Measurements from ENCODE around the gene CLCF1.

Gene CLCF1

DNA sequence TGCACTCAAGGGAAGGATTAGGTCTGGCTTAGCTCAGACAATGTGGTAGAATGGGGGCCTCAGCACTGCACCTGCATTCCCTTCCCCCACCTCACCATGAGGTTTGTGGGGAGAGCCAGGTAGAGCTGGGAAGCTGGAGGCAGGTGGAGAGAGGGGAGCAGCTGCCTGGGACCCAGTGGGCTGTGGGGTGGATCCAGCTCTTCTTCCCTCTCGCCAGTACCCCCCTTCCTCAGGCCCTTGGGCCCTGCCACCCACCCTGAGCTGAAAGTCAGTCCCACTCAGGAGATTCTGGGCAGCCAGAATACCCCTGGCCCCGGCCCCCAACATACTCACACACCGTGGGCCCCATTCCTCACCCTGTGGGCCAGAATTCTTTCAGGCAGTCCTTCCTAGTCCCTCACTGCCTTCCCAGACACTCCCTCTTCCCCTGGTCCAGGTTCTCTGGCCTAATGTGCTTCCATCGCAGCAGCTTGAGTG, 17.0 kb downstream of the CLCF1 start:
- Histone ChIP-seq H3K27ac (ENCODE audit: low read length) (peak overlapping the region; percentile 99), H3K4me3 (ENCODE audit: low read depth in 1 of 2, low read length in 2 of 2) (no peak overlapping the region), H3K9me3 (ENCODE audit: control insufficient read depth in 1 of 2, low read length in 2 of 2) (no peaks in the 10 kb centered on the region), H3K27me3 (ENCODE audit: low read depth, low read length) (no peaks in the 10 kb centered on the region), H3K4me1 (ENCODE audit: control insufficient read depth in 1 of 2, insufficient read depth in 2 of 2, low read length in 2 of 2) (peaks cover 29 to 40% of the 10 kb centered on the region in 2 donors), H3K36me3 (ENCODE audit: control insufficient read depth in 1 of 2, insufficient read depth in 2 of 2, low read length in 2 of 2) (peaks cover 2 to 11% of the 10 kb centered on the region in 2 donors)

DNA sequence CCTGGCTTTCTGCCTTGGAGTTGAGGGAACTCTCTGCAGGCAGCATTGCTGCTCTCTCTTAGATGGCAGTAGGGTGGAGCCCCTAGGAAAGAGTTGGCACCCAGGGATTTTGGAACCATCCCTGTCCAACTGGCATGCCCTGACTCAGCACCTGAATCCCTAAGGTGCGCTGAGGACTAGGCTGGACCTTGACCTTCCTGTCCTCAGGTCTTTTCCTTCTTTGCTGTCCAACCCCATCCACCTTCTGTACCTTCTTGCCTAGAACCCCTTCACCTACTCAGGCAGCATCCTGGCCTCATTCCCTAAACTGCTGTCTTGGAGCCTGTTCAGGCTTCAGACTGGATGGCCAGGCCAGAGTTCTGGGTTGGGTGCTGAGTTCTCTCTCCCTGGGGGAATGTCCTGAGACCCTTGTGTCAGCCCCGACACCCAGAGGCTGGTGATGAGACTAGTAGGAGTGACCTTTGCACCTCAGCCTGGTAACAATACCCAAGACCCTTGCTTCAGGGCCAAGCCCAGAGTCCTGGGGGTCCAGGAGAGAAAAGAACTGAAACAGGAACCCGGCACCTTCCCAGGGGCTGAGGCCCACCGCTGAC, 17.5 kb downstream of the CLCF1 start:
- Histone ChIP-seq H3K36me3 (ENCODE audit: control insufficient read depth in 1 of 2, insufficient read depth in 2 of 2, low read length in 2 of 2) (peaks cover 3 to 11% of the 10 kb centered on the region in 2 donors), H3K4me3 (ENCODE audit: low read depth in 1 of 2, low read length in 2 of 2) (no peak overlapping the region), H3K27ac (ENCODE audit: low read length) (peak overlapping the region; percentile 99), H3K9me3 (ENCODE audit: control insufficient read depth in 1 of 2, low read length in 2 of 2) (no peaks in the 10 kb centered on the region), H3K4me1 (ENCODE audit: control insufficient read depth in 1 of 2, insufficient read depth in 2 of 2, low read length in 2 of 2) (peaks cover 32 to 42% of the 10 kb centered on the region in 2 donors), H3K27me3 (ENCODE audit: low read depth, low read length) (no peaks in the 10 kb centered on the region)

DNA sequence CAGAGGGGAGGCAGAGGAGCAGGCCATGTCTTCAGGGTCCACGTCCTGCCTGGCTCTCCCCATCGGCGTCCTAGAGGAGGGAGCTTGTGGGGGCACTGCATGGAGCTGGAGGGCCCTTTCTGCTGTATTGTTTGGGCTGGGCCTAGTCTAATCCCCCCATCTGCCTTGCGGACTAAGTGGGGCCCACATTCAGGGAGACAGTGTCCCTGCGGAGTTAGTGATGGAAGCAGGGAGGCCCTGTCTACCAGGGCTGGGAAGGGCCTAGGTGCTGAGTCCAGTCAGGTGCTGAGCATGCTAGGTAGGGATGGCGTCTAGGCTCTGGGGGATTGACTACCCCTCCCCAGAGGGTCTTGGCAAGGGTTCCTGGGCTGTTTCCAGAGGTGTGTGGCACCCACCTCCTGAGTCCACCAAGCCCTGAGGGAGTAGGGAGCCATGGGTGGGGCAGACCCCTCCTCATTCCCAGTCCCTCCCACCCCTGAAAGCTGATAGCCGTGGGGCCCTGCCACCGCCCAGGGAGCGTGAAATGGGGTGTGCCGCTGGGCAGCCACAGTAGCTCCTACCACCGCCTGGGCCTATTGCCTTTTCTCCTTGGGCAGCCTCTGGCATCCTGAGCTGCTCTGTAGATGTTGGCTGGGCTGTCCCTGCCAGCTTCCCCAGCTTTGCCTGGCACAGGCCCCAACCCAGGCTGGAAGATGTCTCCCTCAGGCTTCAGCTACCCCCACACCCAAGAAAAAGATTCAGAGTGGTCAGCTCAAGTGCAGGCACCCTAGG, 18.2 kb downstream of the CLCF1 start:
- Histone ChIP-seq H3K36me3 (ENCODE audit: control insufficient read depth in 1 of 2, insufficient read depth in 2 of 2, low read length in 2 of 2) (peaks cover 3 to 11% of the 10 kb centered on the region in 2 donors), H3K4me3 (ENCODE audit: low read depth in 1 of 2, low read length in 2 of 2) (peak overlapping the region in 1 of 2 donors; percentile 80), H3K4me1 (ENCODE audit: control insufficient read depth in 1 of 2, insufficient read depth in 2 of 2, low read length in 2 of 2) (peaks cover 32 to 42% of the 10 kb centered on the region in 2 donors), H3K27me3 (ENCODE audit: low read depth, low read length) (no peaks in the 10 kb centered on the region), H3K27ac (ENCODE audit: low read length) (peak overlapping the region; percentile 99), H3K9me3 (ENCODE audit: control insufficient read depth in 1 of 2, low read length in 2 of 2) (no peaks in the 10 kb centered on the region)

DNA sequence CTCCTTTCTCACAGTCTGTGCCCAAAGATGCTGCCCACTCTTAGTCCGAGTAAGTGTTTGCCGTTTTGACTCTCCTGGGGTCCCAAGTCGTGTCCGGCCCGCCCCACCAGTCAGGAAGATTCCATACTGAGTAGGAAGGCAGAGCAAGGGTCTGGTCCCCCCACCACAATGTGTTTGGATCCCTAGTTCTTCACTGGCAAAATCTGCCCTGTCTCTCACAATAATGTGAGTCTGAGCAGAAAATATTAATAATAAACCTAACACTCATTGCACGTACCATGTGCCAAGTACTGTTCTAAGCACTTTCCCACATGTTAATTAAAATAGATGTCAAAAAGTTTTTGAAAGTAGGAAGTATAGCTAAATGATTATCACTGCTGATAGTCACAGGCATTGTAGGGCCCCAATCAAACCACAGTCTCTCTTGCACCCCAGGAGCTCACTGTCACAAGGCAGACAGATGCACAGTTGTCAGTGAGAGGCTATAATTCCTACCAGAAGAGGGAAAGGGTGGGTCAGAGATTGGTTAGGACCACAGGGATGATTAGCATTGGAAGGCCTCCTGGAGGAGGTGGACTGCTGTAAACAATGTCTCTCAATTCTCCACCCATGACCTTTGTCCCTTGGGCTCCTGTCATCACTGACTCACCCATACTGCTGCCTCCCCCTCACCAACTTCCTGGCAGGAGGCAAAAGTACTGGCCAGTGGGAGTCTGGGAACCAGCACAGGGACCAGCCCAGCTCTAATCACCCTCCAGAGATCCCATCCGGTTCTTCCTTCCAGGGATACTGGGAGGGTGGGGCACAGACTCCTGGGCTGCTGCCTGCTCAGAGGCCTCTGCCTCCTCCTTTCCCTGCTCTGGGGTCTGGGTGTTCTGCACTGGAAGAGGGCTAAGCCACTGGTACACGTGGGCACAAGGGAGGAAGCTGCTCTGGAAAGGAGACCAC, 19.0 kb downstream of the CLCF1 start:
- Histone ChIP-seq H3K4me3 (ENCODE audit: low read depth in 1 of 2, low read length in 2 of 2) (peak overlapping the region; percentile 80 to 81), H3K27ac (ENCODE audit: low read length) (peak overlapping the region; percentile 99), H3K27me3 (ENCODE audit: low read depth, low read length) (no peaks in the 10 kb centered on the region), H3K4me1 (ENCODE audit: control insufficient read depth in 1 of 2, insufficient read depth in 2 of 2, low read length in 2 of 2) (peaks cover 32 to 42% of the 10 kb centered on the region in 2 donors), H3K36me3 (ENCODE audit: control insufficient read depth in 1 of 2, insufficient read depth in 2 of 2, low read length in 2 of 2) (peaks cover 3 to 11% of the 10 kb centered on the region in 2 donors), H3K9me3 (ENCODE audit: control insufficient read depth in 1 of 2, low read length in 2 of 2) (no peaks in the 10 kb centered on the region)

DNA sequence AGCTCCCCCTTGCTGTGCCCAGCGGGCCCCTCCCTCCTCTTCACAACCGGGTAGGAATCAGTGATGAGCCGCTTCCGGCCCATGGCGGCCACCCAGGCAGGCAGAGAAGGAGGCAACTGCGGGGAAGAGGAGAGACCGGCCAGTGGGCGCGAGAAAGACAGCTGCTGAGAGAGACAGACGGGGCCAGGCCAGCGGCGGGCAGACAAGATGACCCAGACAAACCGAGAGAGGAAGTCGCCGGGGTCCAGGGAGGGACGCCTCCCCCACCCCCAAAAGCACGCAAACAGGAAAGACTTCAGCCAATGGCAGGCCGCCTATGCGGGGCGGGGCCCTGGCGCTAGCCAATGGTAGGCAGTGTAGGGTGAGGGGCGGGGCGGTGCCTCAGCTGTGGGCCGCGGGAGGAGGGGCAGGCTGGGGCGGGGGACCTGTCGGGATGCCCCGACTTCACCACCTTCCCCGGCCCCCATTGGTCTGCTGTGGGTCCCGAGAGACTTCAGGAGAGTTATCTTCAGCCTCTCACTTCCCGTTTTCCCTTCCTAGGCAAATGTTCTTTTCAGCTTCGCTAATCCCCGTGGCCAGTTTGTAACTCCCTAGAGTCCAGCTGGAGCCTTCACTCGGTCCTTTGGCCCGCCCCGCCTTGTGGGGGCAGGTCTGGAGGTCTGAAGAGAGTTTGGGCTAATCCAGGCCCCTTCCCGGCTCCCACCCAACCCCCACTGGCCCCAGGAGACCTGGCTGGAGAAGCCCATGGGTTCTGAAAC, 19.9 kb downstream of the CLCF1 start, which contains the start of gene POLD4:
Gene POLD4, minus strand, starts transcription at position 230 of the 758 bp plus-strand sequence. Its CDS starts 147 bp downstream, at position 83.
- Histone ChIP-seq H3K9me3 (ENCODE audit: control insufficient read depth in 1 of 2, low read length in 2 of 2) (no peaks in the 10 kb centered on the region), H3K4me1 (ENCODE audit: control insufficient read depth in 1 of 2, insufficient read depth in 2 of 2, low read length in 2 of 2) (peaks cover 32 to 42% of the 10 kb centered on the region in 2 donors), H3K4me3 (ENCODE audit: low read depth in 1 of 2, low read length in 2 of 2) (peak within 1 kb of the TSS; percentile 80 to 81), H3K27ac (ENCODE audit: low read length) (peak within 1 kb of the TSS; percentile 99), H3K27me3 (ENCODE audit: low read depth, low read length) (no peaks in the 10 kb centered on the region), H3K36me3 (ENCODE audit: control insufficient read depth in 1 of 2, insufficient read depth in 2 of 2, low read length in 2 of 2) (peaks cover 3 to 11% of the 10 kb centered on the region in 2 donors)

DNA sequence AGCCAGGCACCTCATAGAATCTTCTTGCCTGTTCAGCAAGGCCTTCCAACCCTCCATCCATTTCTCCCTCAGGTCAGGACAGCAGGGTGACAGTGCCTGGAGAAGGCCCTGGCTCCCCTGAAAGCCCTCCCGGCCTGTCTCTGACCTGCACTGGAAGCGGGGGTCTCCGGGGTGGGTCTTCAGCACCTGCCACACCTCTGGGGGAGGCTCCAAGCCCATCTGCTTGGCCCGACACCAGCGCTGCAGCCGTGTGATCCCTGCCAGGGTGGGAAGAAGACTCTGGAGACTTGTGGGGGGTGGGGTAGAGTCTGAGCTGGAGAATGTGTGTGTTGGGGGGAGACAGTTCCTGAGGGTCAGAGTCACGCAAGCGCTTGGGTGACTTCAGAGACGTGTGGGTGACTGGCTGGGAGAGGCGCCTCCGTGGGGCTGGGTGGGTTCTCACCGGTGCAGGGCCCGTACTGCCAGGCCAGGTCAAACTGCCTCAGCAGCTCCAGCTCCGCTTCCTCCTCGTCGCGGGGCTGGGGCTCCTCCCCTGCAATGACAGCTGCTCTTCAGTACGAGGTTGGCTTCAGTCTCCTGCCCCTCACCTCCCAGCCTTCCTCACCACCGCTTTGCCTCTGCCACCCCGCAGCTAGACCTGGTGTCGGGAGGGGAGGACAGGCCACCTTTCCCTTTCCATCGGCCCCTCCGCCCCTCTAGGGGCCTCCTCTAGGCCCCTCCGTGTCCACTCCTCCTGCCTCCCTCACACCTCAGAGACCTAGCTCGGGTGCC, 20.7 kb downstream of the CLCF1 start:
- Histone ChIP-seq H3K4me1 (ENCODE audit: control insufficient read depth in 1 of 2, insufficient read depth in 2 of 2, low read length in 2 of 2) (peaks cover 32 to 36% of the 10 kb centered on the region in 2 donors), H3K4me3 (ENCODE audit: low read depth in 1 of 2, low read length in 2 of 2) (peak overlapping the region; percentile 80 to 81), H3K9me3 (ENCODE audit: control insufficient read depth in 1 of 2, low read length in 2 of 2) (no peaks in the 10 kb centered on the region), H3K27ac (ENCODE audit: low read length) (peak overlapping the region; percentile 99), H3K36me3 (ENCODE audit: control insufficient read depth in 1 of 2, insufficient read depth in 2 of 2, low read length in 2 of 2) (peaks cover 3 to 11% of the 10 kb centered on the region in 2 donors), H3K27me3 (ENCODE audit: low read depth, low read length) (no peaks in the 10 kb centered on the region)

DNA sequence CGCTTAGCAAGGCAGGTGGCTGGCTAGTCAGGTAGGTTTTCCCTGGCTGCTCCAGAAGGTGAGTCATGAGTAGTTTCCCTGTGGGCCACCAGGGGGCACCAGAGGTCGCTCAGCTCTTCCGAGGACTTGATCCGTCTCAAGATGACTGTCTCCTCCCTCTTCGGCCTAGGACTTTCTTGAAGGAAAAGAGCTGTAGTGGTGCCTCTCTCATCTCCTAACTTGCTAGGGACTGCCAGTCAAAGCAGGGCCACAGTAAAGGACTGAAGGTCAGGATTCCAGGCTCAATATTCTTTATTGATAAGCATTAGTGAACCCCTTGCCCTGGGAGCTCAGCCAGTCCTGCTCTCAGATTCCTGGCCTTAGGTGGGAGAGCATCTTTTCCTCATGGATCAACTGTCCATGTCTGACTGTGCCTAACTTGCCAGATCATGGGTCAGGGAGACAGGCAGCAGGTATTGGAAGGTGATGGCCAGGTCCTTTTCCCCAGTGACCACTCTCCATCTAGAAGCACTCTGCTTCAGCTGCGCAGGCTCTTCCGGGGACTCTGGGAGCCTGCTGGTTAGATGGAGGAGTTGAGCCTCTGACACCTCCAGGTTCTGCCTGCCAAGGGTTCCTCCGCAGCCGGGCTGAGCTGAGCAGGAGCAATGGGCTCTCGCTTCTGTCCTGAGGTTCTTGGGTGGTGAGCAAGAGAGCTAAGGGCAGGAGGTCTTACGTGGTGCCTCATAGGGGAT, 22.0 kb downstream of the CLCF1 start:
- Histone ChIP-seq H3K4me1 (ENCODE audit: control insufficient read depth in 1 of 2, insufficient read depth in 2 of 2, low read length in 2 of 2) (peaks cover 26 to 32% of the 10 kb centered on the region in 2 donors), H3K4me3 (ENCODE audit: low read depth in 1 of 2, low read length in 2 of 2) (no peak overlapping the region), H3K27ac (ENCODE audit: low read length) (peak overlapping the region; percentile 81)

DNA sequence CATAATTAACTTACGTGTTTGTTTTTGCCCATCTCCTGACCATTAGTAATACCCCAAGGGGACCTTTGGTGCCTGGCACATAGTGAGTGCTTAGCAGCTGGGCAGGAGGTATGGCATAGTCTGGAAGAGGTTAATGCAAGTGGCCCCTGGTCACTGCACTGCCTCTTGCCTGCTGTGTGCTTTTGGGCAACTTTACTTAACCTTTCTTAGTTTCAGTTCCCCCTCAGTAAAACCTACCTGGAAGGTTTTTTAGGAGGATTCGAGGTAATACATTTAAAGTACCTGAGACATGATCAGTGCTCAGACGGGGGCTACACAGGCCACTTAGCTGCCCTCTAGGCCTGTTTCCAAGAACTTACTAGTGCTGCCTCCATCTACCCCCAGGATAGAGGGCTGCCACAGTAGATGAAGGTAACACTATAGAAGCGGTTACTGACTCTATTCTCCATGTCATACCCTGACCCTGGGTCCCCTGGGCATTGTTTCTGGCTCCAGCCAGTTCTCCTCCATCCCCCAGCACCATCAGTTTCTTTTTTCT, 23.4 kb downstream of the CLCF1 start:
- no peak overlapping the region for H3K27ac ChIP-seq (ENCODE audit: low read length)
- no peaks in the 10 kb centered on the region for H3K27me3 ChIP-seq (ENCODE audit: low read depth, low read length)
- H3K4me3 ChIP-seq (ENCODE audit: low read depth in 1 of 2, low read length in 2 of 2) = no peak overlapping the region
- H3K9me3 ChIP-seq (ENCODE audit: control insufficient read depth in 1 of 2, low read length in 2 of 2) = no peaks in the 10 kb centered on the region
- H3K36me3 ChIP-seq (ENCODE audit: control insufficient read depth in 1 of 2, insufficient read depth in 2 of 2, low read length in 2 of 2) = peaks cover 3 to 11% of the 10 kb centered on the region in 2 donors
- H3K4me1 ChIP-seq (ENCODE audit: control insufficient read depth in 1 of 2, insufficient read depth in 2 of 2, low read length in 2 of 2) = peaks cover 21 to 22% of the 10 kb centered on the region in 2 donors

More for the DNA sequence above, 22.0 kb downstream of the CLCF1 start:
- Histone ChIP-seq H3K9me3 (ENCODE audit: control insufficient read depth in 1 of 2, low read length in 2 of 2) (no peaks in the 10 kb centered on the region), H3K36me3 (ENCODE audit: control insufficient read depth in 1 of 2, insufficient read depth in 2 of 2, low read length in 2 of 2) (peaks cover 3 to 11% of the 10 kb centered on the region in 2 donors), H3K27me3 (ENCODE audit: low read depth, low read length) (no peaks in the 10 kb centered on the region)

DNA sequence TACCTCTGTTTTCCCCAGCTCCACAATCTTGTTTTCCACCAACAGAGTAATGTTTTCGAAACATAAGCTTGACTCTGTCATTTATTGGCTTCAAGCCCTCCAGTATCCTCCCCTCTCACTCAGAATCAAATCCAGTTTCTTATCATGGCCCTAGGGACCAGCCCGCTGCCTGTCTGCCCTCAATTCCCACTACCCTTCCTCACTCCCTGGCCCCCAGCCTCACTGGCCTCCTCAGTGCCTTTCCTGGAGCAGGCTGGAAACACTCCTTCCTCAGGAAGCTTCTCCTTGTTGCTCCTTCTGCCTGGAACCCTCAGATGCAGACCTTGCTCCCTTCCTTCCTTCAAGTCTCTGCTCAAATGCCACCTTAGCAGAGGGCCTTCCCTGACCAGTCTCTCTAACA, 23.9 kb downstream of the CLCF1 start:
- H3K27ac ChIP-seq (ENCODE audit: low read length) = no peak overlapping the region

More for the DNA sequence above, 23.9 kb downstream of the CLCF1 start:
- peaks cover 3 to 11% of the 10 kb centered on the region in 2 donors for H3K36me3 ChIP-seq (ENCODE audit: control insufficient read depth in 1 of 2, insufficient read depth in 2 of 2, low read length in 2 of 2)
- H3K4me3 ChIP-seq (ENCODE audit: low read depth in 1 of 2, low read length in 2 of 2) = no peak overlapping the region
- no peaks in the 10 kb centered on the region for H3K27me3 ChIP-seq (ENCODE audit: low read depth, low read length)
- peaks cover 16 to 17% of the 10 kb centered on the region in 2 donors for H3K4me1 ChIP-seq (ENCODE audit: control insufficient read depth in 1 of 2, insufficient read depth in 2 of 2, low read length in 2 of 2)
- H3K9me3 ChIP-seq (ENCODE audit: control insufficient read depth in 1 of 2, low read length in 2 of 2) = no peaks in the 10 kb centered on the region
